Caco-2 (cell line): ENCODE measurements around the gene CRHR1. TPM values are rescaled to one million over a fixed set of nuclear protein-coding genes. Genes with fewer than 3 reads are reported as not detected.

ENCODE experiments used
- BruUV-seq: library from RNA; stranded (reverse); fragments of 400-500 nt; replicated peaks from 2 replicates; lab custom pipeline; 2021; lab: Mats Ljungman, UMichigan
- CTCF ChIA-PET: fragments of 300-600 bp; sonication (Branson Sonifier 250); formaldehyde crosslinking; loops from one replicate; lab custom pipeline; 2022; ENCODE audit warnings: antibody characterized with exemption; lab: Charles Lee
- POLR2A ChIA-PET: fragments of 300-600 bp; sonication (Branson Sonifier 250); formaldehyde crosslinking; loops from one replicate; lab custom pipeline; 2022; ENCODE audit warnings: antibody characterized with exemption; lab: Charles Lee
- DNase-seq, 2 experiments: peaks; one replicate each; pipeline versions ENCODE4 v3.0.0 to v3.0.0-alpha.2; 2020 to 2022
- H3K27me3 ChIP-seq: replicated peaks from 2 replicates; pipeline ENCODE4 v1.6.0; 2011; ENCODE audit warnings: low read length; ENCODE audit not compliant: control insufficient read depth, insufficient read depth
- H3K36me3 ChIP-seq: 2 replicates; pipeline ENCODE4 v1.5.1; 2011; ENCODE audit warnings: low read length; ENCODE audit not compliant: control insufficient read depth, insufficient read depth
- H3K4me1 ChIP-seq: fragments of 250-450 bp; sonication (Bioruptor Pico); 2 replicates; pipeline ENCODE4 v1.5.1; 2020; ENCODE audit warnings: mild to moderate bottlenecking
- H3K4me3 ChIP-seq: 2 replicates; pipeline ENCODE4 v1.5.1; 2011; ENCODE audit warnings: low read depth, mild to moderate bottlenecking, control low read depth, low read length
- H3K9me3 ChIP-seq: fragments of 250-450 bp; sonication (Bioruptor Pico); 2 replicates; pipeline ENCODE4 v1.5.1; 2020; ENCODE audit warnings: mild to moderate bottlenecking, moderate library complexity
- H3K27ac Mint-ChIP-seq: one replicate; pipeline ENCODE4 v1.8.0; 2022; ENCODE audit warnings: mixed read lengths; ENCODE audit not compliant: unreplicated experiment
- H3K27me3 Mint-ChIP-seq: one replicate; pipeline ENCODE4 v1.8.0; 2022; ENCODE audit warnings: mixed read lengths; ENCODE audit not compliant: insufficient read depth, unreplicated experiment
- H3K36me3 Mint-ChIP-seq: one replicate; pipeline ENCODE4 v1.8.0; 2022; ENCODE audit warnings: mild to moderate bottlenecking, mixed read lengths; ENCODE audit not compliant: insufficient read depth, unreplicated experiment
- H3K4me1 Mint-ChIP-seq: one replicate; pipeline ENCODE4 v1.8.0; 2022; ENCODE audit warnings: low read depth, mixed read lengths; ENCODE audit not compliant: unreplicated experiment
- H3K4me3 Mint-ChIP-seq: one replicate; pipeline ENCODE4 v1.8.0; 2022; ENCODE audit warnings: mild to moderate bottlenecking, moderate library complexity, mixed read lengths; ENCODE audit not compliant: unreplicated experiment
- H3K9me3 Mint-ChIP-seq: one replicate; pipeline ENCODE4 v1.8.0; 2022; ENCODE audit warnings: mixed read lengths; ENCODE audit not compliant: unreplicated experiment
- intact Hi-C: fragments of 100-400 bp; cut with micrococcal nuclease; formaldehyde crosslinking; loops from one replicate; pipeline ENCODE4 v1.10.0; 2022; ENCODE audit not compliant: unreplicated experiment
- total RNA-seq: library from RNA; stranded (reverse); gene quantifications from 2 replicates; pipeline ENCODE4 v1.2.3, GENCODE V29; 2022
- TF ChIP-seq, protein P1 (sequence below), 2 experiments: fragments of 200-600 bp in 1 of 2; IDR thresholded peaks; 1 replicate in 1 of 2; 2 replicates in 1 of 2; pipeline versions ENCODE4 v1.5.1 to v1.8.0; 2011 to 2022; ENCODE audit warnings: antibody characterized with exemption in 1 of 2, control low read depth in 1 of 2, inconsistent platforms in 1 of 2, low read depth in 1 of 2, low read length in 1 of 2, mild to moderate bottlenecking in 1 of 2, moderate library complexity in 1 of 2; ENCODE audit not compliant: insufficient read depth in 1 of 2, severe bottlenecking in 1 of 2, unreplicated experiment in 1 of 2

The CRHR1 gene
- total RNA-seq, 1 experiment from 2014 or later = not detected

DNA sequence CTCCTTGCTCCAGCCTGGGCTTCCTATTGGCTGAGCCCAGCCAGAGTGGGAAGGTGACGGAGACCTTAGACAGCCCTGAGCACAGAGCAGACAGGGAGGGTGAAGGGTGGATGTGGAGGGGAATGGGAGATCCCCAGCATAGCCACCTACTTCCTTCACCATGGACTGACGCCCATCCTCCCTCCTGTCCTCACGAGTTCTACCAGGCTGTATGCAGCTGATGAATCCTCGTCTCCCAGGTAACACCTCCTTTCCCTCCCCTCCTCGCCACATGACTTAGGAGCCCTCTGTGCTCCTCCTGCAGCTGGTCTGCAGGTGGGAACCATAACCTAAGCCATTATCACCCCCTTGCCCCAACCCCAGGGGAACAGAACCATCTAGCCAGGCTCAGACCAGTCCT lies 9.0 kb upstream of the CRHR1 start:
- Mint-ChIP-seq H3K9me3 (no peaks in the 10 kb centered on the region), H3K27me3 (peaks cover 31% of the 10 kb centered on the region), H3K27ac (no peak overlapping the region), H3K36me3 (no peaks in the 10 kb centered on the region), H3K4me1 (no peaks in the 10 kb centered on the region), H3K4me3 (no peak overlapping the region)
- TF ChIP-seq, protein P1, sequence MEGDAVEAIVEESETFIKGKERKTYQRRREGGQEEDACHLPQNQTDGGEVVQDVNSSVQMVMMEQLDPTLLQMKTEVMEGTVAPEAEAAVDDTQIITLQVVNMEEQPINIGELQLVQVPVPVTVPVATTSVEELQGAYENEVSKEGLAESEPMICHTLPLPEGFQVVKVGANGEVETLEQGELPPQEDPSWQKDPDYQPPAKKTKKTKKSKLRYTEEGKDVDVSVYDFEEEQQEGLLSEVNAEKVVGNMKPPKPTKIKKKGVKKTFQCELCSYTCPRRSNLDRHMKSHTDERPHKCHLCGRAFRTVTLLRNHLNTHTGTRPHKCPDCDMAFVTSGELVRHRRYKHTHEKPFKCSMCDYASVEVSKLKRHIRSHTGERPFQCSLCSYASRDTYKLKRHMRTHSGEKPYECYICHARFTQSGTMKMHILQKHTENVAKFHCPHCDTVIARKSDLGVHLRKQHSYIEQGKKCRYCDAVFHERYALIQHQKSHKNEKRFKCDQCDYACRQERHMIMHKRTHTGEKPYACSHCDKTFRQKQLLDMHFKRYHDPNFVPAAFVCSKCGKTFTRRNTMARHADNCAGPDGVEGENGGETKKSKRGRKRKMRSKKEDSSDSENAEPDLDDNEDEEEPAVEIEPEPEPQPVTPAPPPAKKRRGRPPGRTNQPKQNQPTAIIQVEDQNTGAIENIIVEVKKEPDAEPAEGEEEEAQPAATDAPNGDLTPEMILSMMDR (IDR thresholded peaks at IDR 0.05; ENCODE audit: insufficient read depth in 1 of 2, low read depth in 1 of 2, low read length in 1 of 2, severe bottlenecking in 1 of 2, unreplicated experiment in 1 of 2) = no peak
- H3K9me3 ChIP-seq = no peaks in the 10 kb centered on the region
- no peaks in the 10 kb centered on the region for H3K36me3 ChIP-seq
- no peaks in the 10 kb centered on the region for H3K4me1 ChIP-seq
- ChIA-PET POLR2A (no interaction called here), CTCF (interaction anchor here (0.7 kb wide), 1 partner anchor 53 kb away, joined by 3 read pairs; no protein-coding TSS in a partner anchor)
- no peak overlapping the region for H3K4me3 ChIP-seq
- no peak for DNase-seq
- intact Hi-C loops = no loop called here
- no TSS peak for BruUV-seq
- no peaks in the 10 kb centered on the region; the same call in 1 of the 2 replicates for H3K27me3 ChIP-seq

DNA sequence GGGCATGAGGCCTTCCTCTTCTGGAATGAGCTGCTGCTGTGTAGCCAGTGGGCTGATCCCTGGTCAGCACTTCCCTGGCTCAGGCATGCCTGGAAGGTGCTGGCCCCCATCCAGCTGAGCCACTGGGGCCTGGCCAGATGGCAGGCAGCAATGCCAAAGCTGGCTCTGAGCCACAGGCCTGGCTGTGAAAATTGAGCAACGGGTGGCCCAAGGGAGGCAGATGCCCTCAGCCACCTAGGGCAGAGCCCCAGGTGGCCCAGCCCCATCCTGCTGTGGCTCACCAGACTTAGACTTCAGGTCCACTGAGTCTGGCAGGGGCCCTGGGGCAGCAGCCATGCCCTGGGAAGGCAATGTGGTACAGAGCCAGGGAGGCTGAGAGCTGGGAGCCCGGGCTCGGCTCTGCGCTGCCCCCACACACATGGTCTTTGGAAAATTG lies 8.5 kb upstream of the CRHR1 start:
- no peaks in the 10 kb centered on the region for H3K4me1 ChIP-seq
- no peak for DNase-seq
- H3K9me3 Mint-ChIP-seq = no peaks in the 10 kb centered on the region
- POLR2A ChIA-PET = interaction anchor here (0.5 kb wide), 1 partner anchor 61 kb away, joined by 3 read pairs; no protein-coding TSS in a partner anchor
- H3K9me3 ChIP-seq = no peaks in the 10 kb centered on the region
- H3K27ac Mint-ChIP-seq = no peak overlapping the region
- no peak overlapping the region for H3K4me3 ChIP-seq
- peaks cover 33% of the 10 kb centered on the region for H3K27me3 Mint-ChIP-seq
- H3K4me3 Mint-ChIP-seq = no peak overlapping the region
- no peaks in the 10 kb centered on the region for H3K36me3 Mint-ChIP-seq
- H3K4me1 Mint-ChIP-seq = no peaks in the 10 kb centered on the region
- no TSS peak for BruUV-seq
- no peaks in the 10 kb centered on the region; the same call in 1 of the 2 replicates for H3K27me3 ChIP-seq
- CTCF ChIA-PET = no interaction called here
- intact Hi-C loops = no loop called here
- TF ChIP-seq, protein P1 (IDR thresholded peaks at IDR 0.05; ENCODE audit: insufficient read depth in 1 of 2, low read depth in 1 of 2, low read length in 1 of 2, severe bottlenecking in 1 of 2, unreplicated experiment in 1 of 2) = no peak
- no peaks in the 10 kb centered on the region for H3K36me3 ChIP-seq

DNA sequence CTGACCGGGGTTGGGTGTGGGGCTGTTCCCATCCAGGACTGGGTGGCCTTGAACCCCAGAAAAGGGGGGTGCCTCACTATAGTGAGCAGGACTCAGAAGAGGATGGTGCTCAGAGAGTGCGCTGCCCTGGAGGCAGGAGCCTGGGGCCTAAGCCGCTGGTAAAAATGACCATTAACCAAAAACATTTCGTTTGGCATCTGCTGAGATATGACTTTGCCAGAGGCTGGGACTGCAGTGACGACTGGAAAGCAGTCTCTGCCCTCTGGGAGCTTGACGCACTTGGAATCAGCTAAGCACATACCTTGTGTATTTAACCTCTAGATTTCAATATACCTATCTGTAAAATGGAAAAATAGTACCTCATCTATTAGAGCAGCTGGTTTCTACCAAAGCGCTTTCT lies 7.2 kb upstream of the CRHR1 start:
- no peaks in the 10 kb centered on the region; the same call in none of the 2 replicates for H3K27me3 ChIP-seq
- H3K9me3 ChIP-seq = no peaks in the 10 kb centered on the region
- no TSS peak for BruUV-seq
- no peak overlapping the region for H3K4me3 ChIP-seq
- Mint-ChIP-seq H3K27ac (no peak overlapping the region), H3K4me3 (no peak overlapping the region), H3K27me3 (peaks cover 37% of the 10 kb centered on the region), H3K9me3 (no peaks in the 10 kb centered on the region), H3K4me1 (no peaks in the 10 kb centered on the region), H3K36me3 (no peaks in the 10 kb centered on the region)
- intact Hi-C loops = no loop called here
- CTCF ChIA-PET = no interaction called here
- POLR2A ChIA-PET = no interaction called here
- no peaks in the 10 kb centered on the region for H3K4me1 ChIP-seq
- TF ChIP-seq, protein P1 (IDR thresholded peaks at IDR 0.05; ENCODE audit: insufficient read depth in 1 of 2, low read depth in 1 of 2, low read length in 1 of 2, severe bottlenecking in 1 of 2, unreplicated experiment in 1 of 2) = no peak
- H3K36me3 ChIP-seq = no peaks in the 10 kb centered on the region
- no peak for DNase-seq
